Measurements from ENCODE around the gene ZG16. TPM values are rescaled to one million over a fixed set of nuclear protein-coding genes. Genes with fewer than 3 reads are reported as not detected.
"Not testable (repeated sequence)": the region's sequence is repeated elsewhere in the genome, so short reads cannot be mapped to it uniquely, and the experiment has no call there.

Gene ZG16
- total RNA-seq, 2 experiments from 2014 or later, result not detected

DNA sequence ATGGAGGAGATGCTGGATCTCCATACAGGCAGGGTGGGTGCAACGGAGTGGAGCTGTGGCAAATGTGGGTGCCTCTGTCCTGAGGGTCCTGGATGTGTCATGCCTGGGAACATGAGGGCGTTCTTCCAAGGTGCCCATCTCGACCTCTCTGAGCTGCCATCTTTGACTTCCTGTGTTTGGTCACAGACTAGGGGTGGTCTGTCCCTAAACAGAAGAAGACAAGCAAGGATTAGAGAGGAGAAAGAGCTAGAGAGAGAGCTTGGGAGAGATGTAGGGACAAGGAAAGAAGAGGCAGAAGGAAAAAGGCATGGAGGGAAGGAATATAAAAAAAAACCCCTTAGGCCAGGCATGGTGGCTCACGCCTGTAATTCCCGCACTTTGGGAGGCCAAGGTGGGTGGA lies 3.3 kb upstream of the ZG16 start:
- H3K9me3 ChIP-seq (ENCODE audit: low read length), result no peaks in the 10 kb centered on the region
- H3K9me2 ChIP-seq (ENCODE audit: insufficient read depth, low read length), result no peaks in the 10 kb centered on the region
- no peak overlapping the region for H3K4me2 ChIP-seq (ENCODE audit: low read length)
- no peak overlapping the region for H3K4me3 ChIP-seq (ENCODE audit: low read depth, low read length, poor library complexity, severe bottlenecking)
- H2AFZ ChIP-seq (ENCODE audit: low read length), result no peak overlapping the region
- H4K20me1 ChIP-seq (ENCODE audit: insufficient read depth, low read length), result no peaks in the 10 kb centered on the region
- BruUV-seq (replicated peaks), result no TSS peak
- H3K4me1 ChIP-seq (ENCODE audit: insufficient read depth, low read length, poor library complexity, severe bottlenecking), result no peaks in the 10 kb centered on the region
- no peak for TF ChIP-seq EZH2phosphoT487 (IDR thresholded peaks at IDR 0.05; ENCODE audit: borderline replicate concordance, low read depth, low read length)
- TF ChIP-seq, protein P1, sequence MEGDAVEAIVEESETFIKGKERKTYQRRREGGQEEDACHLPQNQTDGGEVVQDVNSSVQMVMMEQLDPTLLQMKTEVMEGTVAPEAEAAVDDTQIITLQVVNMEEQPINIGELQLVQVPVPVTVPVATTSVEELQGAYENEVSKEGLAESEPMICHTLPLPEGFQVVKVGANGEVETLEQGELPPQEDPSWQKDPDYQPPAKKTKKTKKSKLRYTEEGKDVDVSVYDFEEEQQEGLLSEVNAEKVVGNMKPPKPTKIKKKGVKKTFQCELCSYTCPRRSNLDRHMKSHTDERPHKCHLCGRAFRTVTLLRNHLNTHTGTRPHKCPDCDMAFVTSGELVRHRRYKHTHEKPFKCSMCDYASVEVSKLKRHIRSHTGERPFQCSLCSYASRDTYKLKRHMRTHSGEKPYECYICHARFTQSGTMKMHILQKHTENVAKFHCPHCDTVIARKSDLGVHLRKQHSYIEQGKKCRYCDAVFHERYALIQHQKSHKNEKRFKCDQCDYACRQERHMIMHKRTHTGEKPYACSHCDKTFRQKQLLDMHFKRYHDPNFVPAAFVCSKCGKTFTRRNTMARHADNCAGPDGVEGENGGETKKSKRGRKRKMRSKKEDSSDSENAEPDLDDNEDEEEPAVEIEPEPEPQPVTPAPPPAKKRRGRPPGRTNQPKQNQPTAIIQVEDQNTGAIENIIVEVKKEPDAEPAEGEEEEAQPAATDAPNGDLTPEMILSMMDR (conservative IDR thresholded peaks at IDR 0.05; ENCODE audit: low read length), result no peak
- intact Hi-C loops (cut with micrococcal nuclease; ENCODE audit: unreplicated experiment), result no loop called here
- H3K27ac ChIP-seq (ENCODE audit: low read depth, low read length, poor library complexity, severe bottlenecking), result no peak overlapping the region
- ChIA-PET POLR2A (interaction anchor here (0.5 to 0.7 kb wide), 2 partner anchors 11 to 23 kb away, joined by 3 read pairs; no protein-coding TSS in a partner anchor), CTCF (ENCODE audit: unreplicated experiment) (interaction anchor here (1.0 kb wide), 1 partner anchor 11 kb away, joined by 3 read pairs; no protein-coding TSS in a partner anchor)
- no peaks in the 10 kb centered on the region for H3K79me2 ChIP-seq (ENCODE audit: insufficient read depth, low read depth, low read length)
- no peak for DNase-seq (ENCODE audit: low spot score)
- H3K36me3 ChIP-seq (ENCODE audit: insufficient read depth, low read length), result no peaks in the 10 kb centered on the region

DNA sequence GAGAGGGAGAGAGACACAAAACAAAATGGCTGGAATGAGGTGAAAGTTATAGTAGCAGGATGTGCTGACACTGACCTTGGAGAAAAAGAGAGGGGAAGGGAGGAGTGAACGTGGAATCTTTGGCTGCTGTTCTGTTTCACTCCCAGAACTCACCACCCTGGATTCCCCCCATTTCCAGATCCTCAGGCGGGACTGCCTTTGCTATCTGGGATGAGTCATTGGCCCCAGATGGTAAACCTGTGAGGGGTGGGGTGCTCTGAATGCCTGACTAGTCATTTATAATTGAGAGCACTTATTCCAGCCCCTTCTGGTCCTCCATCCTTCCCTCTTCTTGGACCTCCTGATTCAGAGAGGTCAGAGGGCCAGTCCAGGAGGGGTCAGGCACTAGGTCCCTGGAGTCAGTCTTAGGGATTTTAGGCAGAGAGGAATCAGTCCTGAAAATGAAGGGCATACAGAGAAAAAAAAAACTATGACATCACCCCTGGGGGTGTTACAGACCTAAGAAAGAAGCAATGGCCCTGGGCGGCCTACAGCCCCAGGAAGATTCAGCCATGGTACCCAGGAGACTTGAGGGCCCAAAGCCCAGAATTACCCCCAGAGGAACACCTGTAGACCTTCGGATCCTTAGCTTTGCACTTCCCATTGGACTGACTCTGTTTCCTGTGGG lies 2.2 kb upstream of the ZG16 start:
- no peak for TF ChIP-seq EZH2phosphoT487 (IDR thresholded peaks at IDR 0.05; ENCODE audit: borderline replicate concordance, low read depth, low read length)
- TF ChIP-seq, protein P1 (conservative IDR thresholded peaks at IDR 0.05; ENCODE audit: low read length), result no peak
- no peaks in the 10 kb centered on the region for H3K79me2 ChIP-seq (ENCODE audit: insufficient read depth, low read depth, low read length)
- H3K27ac ChIP-seq (ENCODE audit: low read depth, low read length, poor library complexity, severe bottlenecking), result no peak overlapping the region
- no peaks in the 10 kb centered on the region for H4K20me1 ChIP-seq (ENCODE audit: insufficient read depth, low read length)
- no peak overlapping the region for H2AFZ ChIP-seq (ENCODE audit: low read length)
- intact Hi-C loops (cut with micrococcal nuclease; ENCODE audit: unreplicated experiment), result no loop called here
- H3K4me2 ChIP-seq (ENCODE audit: low read length), result no peak overlapping the region
- DNase-seq (ENCODE audit: low spot score), result no peak
- H3K4me1 ChIP-seq (ENCODE audit: insufficient read depth, low read length, poor library complexity, severe bottlenecking), result no peaks in the 10 kb centered on the region
- H3K4me3 ChIP-seq (ENCODE audit: low read depth, low read length, poor library complexity, severe bottlenecking), result no peak overlapping the region
- POLR2A ChIA-PET, result no interaction called here
- H3K36me3 ChIP-seq (ENCODE audit: insufficient read depth, low read length), result no peaks in the 10 kb centered on the region
- no peaks in the 10 kb centered on the region for H3K9me3 ChIP-seq (ENCODE audit: low read length)
- BruUV-seq (replicated peaks), result no TSS peak
- CTCF ChIA-PET (ENCODE audit: unreplicated experiment), result no interaction called here
- H3K9me2 ChIP-seq (ENCODE audit: insufficient read depth, low read length), result no peaks in the 10 kb centered on the region

DNA sequence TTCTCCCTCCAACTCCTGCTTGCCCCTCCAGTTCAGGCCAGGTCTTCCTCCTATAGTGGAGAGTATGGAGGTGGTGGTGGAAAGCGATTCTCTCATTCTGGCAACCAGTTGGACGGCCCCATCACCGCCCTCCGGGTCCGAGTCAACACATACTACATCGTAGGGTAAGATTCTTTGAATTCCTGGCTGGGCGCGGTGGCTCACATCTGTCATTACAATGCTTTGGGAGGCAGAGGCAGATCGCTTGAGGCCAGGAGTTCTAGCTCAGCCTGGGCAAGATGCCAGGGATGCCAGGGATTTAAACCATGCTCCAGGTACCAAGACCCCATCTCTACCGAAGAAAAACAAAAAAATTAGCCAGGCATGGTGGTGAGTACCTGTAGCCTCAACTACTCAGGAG lies 1.4 kb downstream of the ZG16 start:
- H3K4me1 ChIP-seq (ENCODE audit: insufficient read depth, low read length, poor library complexity, severe bottlenecking), result no peaks in the 10 kb centered on the region
- CTCF ChIA-PET (ENCODE audit: unreplicated experiment), result no interaction called here
- POLR2A ChIA-PET, result no interaction called here
- H2AFZ ChIP-seq (ENCODE audit: low read length), result no peak overlapping the region
- no TSS peak for BruUV-seq (replicated peaks)
- no peaks in the 10 kb centered on the region for H4K20me1 ChIP-seq (ENCODE audit: insufficient read depth, low read length)
- no peak overlapping the region for H3K27ac ChIP-seq (ENCODE audit: low read depth, low read length, poor library complexity, severe bottlenecking)
- H3K36me3 ChIP-seq (ENCODE audit: insufficient read depth, low read length), result no peaks in the 10 kb centered on the region
- no peaks in the 10 kb centered on the region for H3K9me2 ChIP-seq (ENCODE audit: insufficient read depth, low read length)
- H3K4me2 ChIP-seq (ENCODE audit: low read length), result no peak overlapping the region
- no peaks in the 10 kb centered on the region for H3K79me2 ChIP-seq (ENCODE audit: insufficient read depth, low read depth, low read length)
- DNase-seq (ENCODE audit: low spot score), result no peak
- H3K9me3 ChIP-seq (ENCODE audit: low read length), result no peaks in the 10 kb centered on the region
- TF ChIP-seq EZH2phosphoT487 (IDR thresholded peaks at IDR 0.05; ENCODE audit: borderline replicate concordance, low read depth, low read length), result no peak
- TF ChIP-seq, protein P1 (conservative IDR thresholded peaks at IDR 0.05; ENCODE audit: low read length), result no peak
- no peak overlapping the region for H3K4me3 ChIP-seq (ENCODE audit: low read depth, low read length, poor library complexity, severe bottlenecking)
- intact Hi-C loops (cut with micrococcal nuclease; ENCODE audit: unreplicated experiment), result no loop called here

DNA sequence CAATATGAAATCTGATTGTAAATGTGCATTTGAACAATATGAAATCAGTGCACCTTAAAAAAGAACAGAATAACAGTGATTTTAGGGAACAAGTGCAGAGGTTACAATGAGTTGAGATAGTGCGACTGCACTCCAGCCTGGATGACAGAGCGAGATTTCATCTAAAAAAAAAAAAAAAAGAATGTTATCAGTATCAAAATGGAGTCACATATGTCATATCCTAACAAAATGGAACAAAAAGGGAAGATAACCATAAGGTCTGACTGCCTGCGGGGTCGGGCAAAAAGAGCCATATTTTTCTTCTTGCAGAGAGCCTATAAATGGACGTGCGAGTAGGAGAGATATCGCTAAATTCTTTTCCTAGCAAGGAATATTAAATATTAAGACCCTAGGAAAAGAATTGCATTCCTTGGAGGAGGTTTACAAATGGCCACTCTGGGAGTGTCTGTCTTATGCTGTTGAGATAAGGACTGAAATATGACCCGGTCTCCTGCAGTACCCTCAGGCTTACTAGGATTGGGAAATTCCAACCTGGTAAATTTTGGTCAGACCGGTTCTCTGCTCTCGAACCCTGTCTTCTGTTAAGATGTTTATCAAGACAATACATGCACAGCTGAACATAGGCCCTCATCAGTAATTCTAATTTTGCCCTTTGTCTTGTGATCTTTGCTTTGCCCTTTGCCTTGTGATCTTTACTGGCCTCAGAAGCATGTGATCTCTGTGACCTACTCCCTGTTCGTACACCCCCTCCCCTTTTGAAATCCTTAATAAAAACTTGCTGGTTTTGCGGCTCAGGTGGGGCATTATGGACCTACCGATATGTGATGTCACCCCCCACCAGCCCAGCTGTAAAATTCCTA lies 5.3 kb downstream of the ZG16 start:
- H3K4me2 ChIP-seq (ENCODE audit: low read length); CTCF ChIA-PET (ENCODE audit: unreplicated experiment); H2AFZ ChIP-seq (ENCODE audit: low read length); H3K4me3 ChIP-seq (ENCODE audit: low read depth, low read length, poor library complexity, severe bottlenecking); H3K9me3 ChIP-seq (ENCODE audit: low read length); H3K79me2 ChIP-seq (ENCODE audit: insufficient read depth, low read depth, low read length); DNase-seq (ENCODE audit: low spot score); H3K9me2 ChIP-seq (ENCODE audit: insufficient read depth, low read length); BruUV-seq (replicated peaks); H4K20me1 ChIP-seq (ENCODE audit: insufficient read depth, low read length); H3K36me3 ChIP-seq (ENCODE audit: insufficient read depth, low read length); H3K4me1 ChIP-seq (ENCODE audit: insufficient read depth, low read length, poor library complexity, severe bottlenecking); POLR2A ChIA-PET; H3K27ac ChIP-seq (ENCODE audit: low read depth, low read length, poor library complexity, severe bottlenecking); intact Hi-C loops (cut with micrococcal nuclease; ENCODE audit: unreplicated experiment): not testable (repeated sequence)
